MM.1S (cell line): Measurements from ENCODE around the gene RAI1.

Source experiments
- DNase-seq: peaks from one replicate; pipeline ENCODE4 v3.0.0-alpha.2; 2015
- H2AFZ ChIP-seq: fragments of 300-600 bp; sonication (generic); 2 replicates; pipeline ENCODE4 v1.6.0; 2016; ENCODE audit warnings: antibody characterized with exemption, low read length
- H3F3A ChIP-seq: fragments of 300-600 bp; sonication (generic); 2 replicates; pipeline ENCODE4 v1.6.1; 2016; ENCODE audit warnings: mild to moderate bottlenecking, antibody characterized with exemption, low read length, moderate library complexity, mixed read lengths; ENCODE audit not compliant: insufficient read depth
- H3K27ac ChIP-seq: fragments of 300-600 bp; sonication (generic); 2 replicates; pipeline ENCODE4 v1.5.1; 2016; ENCODE audit warnings: mild to moderate bottlenecking, low read length
- H3K27me3 ChIP-seq: fragments of 300-600 bp; sonication (generic); replicated peaks from 2 replicates; pipeline ENCODE4 v1.6.0; 2016; ENCODE audit warnings: low read length; ENCODE audit not compliant: insufficient read depth
- H3K36me3 ChIP-seq: fragments of 300-600 bp; sonication (generic); replicated peaks from 2 replicates; pipeline ENCODE4 v1.6.1; 2016; ENCODE audit warnings: mild to moderate bottlenecking, low read length, mixed read lengths; ENCODE audit not compliant: insufficient read depth
- H3K4me1 ChIP-seq: fragments of 300-600 bp; sonication (generic); 2 replicates; pipeline ENCODE4 v1.6.1; 2016; ENCODE audit warnings: low read length, mixed read lengths
- H3K4me2 ChIP-seq: fragments of 300-600 bp; sonication (generic); 2 replicates; pipeline ENCODE4 v1.6.0; 2016; ENCODE audit warnings: low read depth, low read length
- H3K4me3 ChIP-seq: fragments of 300-600 bp; sonication (generic); 2 replicates; pipeline ENCODE4 v1.5.1; 2016; ENCODE audit warnings: low read length, mixed read lengths
- H3K79me2 ChIP-seq: fragments of 300-600 bp; sonication (generic); 2 replicates; pipeline ENCODE4 v1.6.1; 2016; ENCODE audit warnings: mixed run types, low read length, mixed read lengths
- H3K9ac ChIP-seq: fragments of 300-600 bp; sonication (generic); 2 replicates; pipeline ENCODE4 v1.6.1; 2016; ENCODE audit warnings: low read length, mixed read lengths
- H3K9me2 ChIP-seq: fragments of 300-600 bp; sonication (generic); replicated peaks from 2 replicates; pipeline ENCODE4 v1.6.1; 2016; ENCODE audit warnings: mild to moderate bottlenecking, low read length, mixed read lengths; ENCODE audit not compliant: insufficient read depth
- H3K9me3 ChIP-seq: fragments of 300-600 bp; sonication (generic); replicated peaks from 2 replicates; pipeline ENCODE4 v1.6.1; 2016; ENCODE audit warnings: mild to moderate bottlenecking, low read length, mixed read lengths; ENCODE audit not compliant: insufficient read depth
- H4K20me1 ChIP-seq: fragments of 300-600 bp; sonication (generic); 2 replicates; pipeline ENCODE4 v1.6.1; 2016; ENCODE audit warnings: mild to moderate bottlenecking, low read length, moderate library complexity, mixed read lengths; ENCODE audit not compliant: insufficient read depth
- TF ChIP-seq, protein P1 (sequence below): fragments of 300-600 bp; sonication (generic); IDR thresholded peaks from 2 replicates; pipeline ENCODE4 v1.5.1; 2016; ENCODE audit warnings: antibody characterized with exemption, low read length, mixed read lengths

RAI1 gene

DNA sequence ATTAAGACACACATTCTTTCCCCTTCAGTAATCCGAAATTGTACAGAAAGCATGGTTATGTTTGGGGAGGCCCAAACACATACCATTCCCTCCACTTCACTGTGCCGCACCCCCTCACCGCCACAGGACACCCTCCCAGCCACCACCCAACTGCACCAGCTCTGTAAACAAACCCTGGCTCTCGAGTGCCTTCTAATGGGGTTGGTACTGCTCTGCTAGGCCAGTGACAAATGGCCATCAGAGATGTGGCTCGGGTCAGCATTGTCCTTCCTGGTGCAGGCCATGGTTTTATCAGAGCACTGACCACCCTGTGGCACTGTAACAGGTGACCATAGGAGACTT lies 179.5 kb downstream of the RAI1 start:
- H3K4me1 ChIP-seq: no peaks in the 10 kb centered on the region
- TF ChIP-seq, protein P1, sequence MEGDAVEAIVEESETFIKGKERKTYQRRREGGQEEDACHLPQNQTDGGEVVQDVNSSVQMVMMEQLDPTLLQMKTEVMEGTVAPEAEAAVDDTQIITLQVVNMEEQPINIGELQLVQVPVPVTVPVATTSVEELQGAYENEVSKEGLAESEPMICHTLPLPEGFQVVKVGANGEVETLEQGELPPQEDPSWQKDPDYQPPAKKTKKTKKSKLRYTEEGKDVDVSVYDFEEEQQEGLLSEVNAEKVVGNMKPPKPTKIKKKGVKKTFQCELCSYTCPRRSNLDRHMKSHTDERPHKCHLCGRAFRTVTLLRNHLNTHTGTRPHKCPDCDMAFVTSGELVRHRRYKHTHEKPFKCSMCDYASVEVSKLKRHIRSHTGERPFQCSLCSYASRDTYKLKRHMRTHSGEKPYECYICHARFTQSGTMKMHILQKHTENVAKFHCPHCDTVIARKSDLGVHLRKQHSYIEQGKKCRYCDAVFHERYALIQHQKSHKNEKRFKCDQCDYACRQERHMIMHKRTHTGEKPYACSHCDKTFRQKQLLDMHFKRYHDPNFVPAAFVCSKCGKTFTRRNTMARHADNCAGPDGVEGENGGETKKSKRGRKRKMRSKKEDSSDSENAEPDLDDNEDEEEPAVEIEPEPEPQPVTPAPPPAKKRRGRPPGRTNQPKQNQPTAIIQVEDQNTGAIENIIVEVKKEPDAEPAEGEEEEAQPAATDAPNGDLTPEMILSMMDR: no peak
- H3K27ac ChIP-seq: no peak overlapping the region
- no peaks in the 10 kb centered on the region for H3K79me2 ChIP-seq
- no peaks in the 10 kb centered on the region for H4K20me1 ChIP-seq
- H3K4me3 ChIP-seq: no peak overlapping the region
- no peak for DNase-seq
- no peaks in the 10 kb centered on the region for H3K9me2 ChIP-seq
- no peaks in the 10 kb centered on the region for H3F3A ChIP-seq
- no peaks in the 10 kb centered on the region for H3K36me3 ChIP-seq
- no peak overlapping the region for H3K4me2 ChIP-seq
- H3K9ac ChIP-seq: no peak overlapping the region
- H3K27me3 ChIP-seq: no peaks in the 10 kb centered on the region
- no peak overlapping the region for H2AFZ ChIP-seq
- H3K9me3 ChIP-seq: no peaks in the 10 kb centered on the region
